GM18499 (cell line): ENCODE measurements around the gene C1QL1.

Experiments used
- ATAC-seq: cut with Tn5 transposase; IDR thresholded peaks from one replicate; pipeline ENCODE4 v1.9.1; 2021; ENCODE audit warnings: moderate number of reproducible peaks; ENCODE audit not compliant: insufficient read depth, unreplicated experiment

C1QL1 gene

DNA sequence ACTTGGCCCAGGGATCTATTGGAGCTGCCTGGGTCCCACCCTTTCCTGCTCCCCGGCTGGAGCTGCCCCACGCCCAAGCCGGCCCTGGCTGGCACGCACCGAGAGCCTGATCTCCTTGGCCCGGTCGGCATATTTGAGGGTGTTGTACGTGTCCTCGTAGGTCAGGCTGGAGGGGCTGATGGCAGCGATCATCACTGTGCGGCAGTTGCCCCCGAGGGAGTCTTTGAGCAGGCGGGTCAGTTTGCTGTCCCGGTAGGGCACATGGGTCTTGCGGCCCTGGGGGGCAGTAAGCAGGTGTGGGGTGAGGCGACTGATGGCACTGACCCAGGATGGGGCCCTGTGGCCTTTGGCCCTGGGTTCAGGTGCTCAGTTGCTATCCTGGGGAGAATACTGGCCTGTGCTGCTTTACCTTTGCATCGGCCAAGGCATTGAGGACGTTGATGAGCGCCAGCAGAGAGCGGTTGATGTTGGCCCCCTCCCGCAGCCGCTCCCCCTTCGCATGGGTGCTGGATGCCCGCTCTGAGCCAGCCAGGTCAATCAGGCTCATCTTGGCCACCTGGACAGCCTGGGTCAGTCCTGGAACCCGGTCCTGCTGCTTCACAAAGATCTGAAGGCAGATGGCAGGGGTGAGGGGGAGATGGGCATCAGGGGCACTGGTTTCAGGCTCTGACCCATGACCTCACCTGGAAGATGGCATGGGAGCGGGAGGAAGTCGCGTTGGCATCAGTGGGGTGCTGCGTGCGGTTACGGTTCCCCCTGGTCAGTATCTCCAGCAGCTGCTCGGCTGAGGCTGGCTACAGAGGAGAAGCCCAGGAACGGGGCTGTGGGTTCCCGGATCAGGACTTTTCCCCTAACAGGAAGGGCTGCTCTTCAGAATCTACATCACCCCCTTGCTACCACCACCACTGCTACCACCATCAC is 34.0 kb downstream of the C1QL1 start:
- ATAC-seq = no peak

DNA sequence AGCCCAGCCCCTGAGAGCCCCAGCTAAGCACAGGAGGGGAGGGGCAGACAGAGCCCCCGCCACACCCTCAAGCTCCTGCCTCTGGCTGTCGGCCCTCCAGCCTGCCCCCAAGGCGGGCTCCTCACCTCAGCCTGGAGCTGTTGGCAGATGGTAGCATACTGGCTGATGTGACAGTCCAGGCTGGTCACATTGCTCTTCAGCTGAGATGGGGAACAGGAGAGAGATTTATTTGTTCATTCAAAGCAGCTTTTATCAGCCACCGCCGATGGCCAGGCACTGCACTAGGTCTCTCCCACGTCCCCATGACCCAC is 35.4 kb downstream of the C1QL1 start:
- no peak for ATAC-seq

DNA sequence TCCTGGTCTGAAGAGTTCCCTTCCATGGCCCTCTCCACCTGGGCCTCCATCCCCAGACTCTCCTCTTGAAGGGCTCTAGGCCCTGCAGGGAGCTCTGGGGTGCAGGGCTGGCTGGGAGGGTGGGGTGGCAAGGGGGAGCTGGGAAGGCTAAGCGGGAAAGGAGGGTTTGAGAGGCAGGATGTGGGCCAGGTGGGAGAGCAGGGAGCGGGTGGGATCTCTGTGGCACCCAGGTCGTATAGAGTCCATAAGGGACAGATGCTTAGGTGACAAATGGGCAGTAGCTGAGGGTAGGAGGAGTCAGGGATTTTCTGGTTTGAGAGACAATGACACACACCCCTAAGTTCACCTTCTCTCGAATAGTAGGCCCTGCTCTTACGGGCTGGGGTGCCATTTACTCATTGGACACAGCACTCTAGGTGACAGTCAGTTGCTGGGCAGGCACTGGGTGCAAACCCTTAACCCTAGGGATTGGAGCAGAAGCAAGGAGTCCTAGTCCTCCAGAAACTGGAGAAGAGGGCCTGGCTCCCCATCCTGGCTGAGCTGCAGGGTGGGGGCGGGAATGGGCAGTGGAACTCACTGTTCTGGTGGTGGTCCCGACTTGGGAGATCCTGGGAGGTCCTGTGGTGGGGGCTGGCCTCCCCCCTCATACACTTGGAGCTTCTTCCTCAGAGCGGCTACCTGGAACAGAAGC is 35.9 kb downstream of the C1QL1 start:
- ATAC-seq = no peak

DNA sequence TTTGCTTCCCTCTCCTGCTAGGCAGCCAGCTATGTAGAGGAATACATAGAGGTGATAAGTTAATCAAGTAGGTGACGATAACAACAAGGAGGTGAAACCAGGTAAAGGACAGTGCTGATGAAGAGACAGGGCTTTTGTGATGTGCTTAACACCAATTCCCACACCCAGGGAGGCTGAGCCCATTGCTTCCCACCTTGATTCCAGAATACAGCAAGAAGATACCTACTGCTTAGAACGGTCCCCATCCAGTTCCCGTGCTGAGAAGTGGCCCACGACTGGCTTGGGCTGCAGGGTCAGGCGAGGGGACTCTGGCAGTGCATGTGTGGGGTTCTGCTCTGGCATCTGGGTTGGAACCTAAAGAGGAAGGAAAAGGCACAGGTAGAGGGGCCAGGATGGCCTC is 36.7 kb downstream of the C1QL1 start:
- ATAC-seq = no peak

DNA sequence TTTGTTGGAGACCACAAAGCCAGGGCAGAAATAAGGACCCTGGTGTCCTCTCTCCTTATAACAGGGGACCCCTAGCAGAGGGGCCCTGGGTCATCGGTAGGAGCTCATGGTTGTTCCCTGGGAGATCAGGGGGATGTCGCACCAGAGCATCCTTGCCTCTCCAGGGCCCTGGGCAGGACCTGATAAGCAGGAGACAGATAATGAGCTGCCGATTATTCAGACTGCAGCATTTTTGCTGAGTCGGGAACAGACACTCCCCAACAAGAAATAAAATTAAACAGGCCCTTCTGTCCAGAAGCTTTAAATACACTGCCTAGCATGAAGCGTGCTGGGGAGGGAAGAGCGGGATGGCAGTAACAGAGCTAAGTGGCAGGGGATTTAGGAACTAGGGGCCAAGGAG is 37.4 kb downstream of the C1QL1 start:
- no peak for ATAC-seq

DNA sequence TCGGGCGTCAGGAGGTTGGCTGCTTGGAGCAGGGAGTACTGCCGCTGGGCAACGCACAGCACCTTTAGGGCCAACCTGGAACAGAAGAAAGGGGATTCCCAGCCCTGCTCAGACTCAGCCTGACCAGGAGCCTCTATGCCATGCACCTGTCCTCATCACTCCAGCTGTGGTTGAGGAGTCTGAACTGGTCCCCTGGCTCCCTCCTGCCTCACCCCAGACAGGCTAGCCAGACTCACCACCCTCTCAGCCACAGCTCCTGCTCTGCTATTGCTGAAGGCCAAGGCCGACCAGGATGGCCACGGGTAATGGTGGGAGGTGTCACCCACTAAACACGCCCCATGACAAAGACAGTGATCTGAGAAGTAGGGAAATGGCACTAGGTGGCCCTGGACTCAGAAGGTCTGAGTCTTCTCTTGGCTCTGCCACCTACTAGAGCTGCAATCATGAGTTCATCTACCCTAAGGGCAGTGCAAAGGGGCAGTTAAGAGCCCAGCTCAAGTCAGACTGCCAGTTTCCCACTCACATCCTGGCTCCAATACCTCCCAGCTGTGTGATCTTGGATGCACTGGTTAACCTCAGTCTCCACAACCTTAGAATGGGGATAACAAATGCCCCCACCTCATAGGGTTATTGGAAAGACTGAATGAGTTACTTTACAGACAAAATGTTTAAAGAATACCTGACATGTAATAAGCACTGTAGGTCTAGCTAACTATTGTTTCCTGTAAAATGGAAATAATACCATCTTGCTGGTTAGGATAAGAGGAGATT is 39.0 kb downstream of the C1QL1 start:
- no peak for ATAC-seq

DNA sequence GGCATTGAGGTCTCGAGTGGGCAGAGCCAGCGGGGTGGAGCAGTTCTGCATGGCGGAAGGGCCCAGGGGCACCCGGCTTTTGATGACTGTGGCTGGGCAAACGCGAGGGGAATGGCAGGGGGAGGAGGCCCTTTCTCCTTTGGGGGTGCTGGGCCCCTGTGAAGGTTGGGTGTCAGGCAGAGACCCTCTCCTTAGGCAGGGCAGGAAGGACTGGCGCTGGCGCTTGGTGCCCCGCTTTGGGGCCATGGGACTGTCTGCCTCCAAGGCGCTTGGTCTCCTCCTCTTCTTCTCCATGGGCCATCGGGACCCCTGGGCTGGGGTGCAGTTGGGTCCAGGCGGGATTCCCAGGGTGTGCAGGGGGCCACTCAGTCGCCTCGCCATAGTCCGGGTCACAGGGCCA is 40.0 kb downstream of the C1QL1 start:
- ATAC-seq = no peak

DNA sequence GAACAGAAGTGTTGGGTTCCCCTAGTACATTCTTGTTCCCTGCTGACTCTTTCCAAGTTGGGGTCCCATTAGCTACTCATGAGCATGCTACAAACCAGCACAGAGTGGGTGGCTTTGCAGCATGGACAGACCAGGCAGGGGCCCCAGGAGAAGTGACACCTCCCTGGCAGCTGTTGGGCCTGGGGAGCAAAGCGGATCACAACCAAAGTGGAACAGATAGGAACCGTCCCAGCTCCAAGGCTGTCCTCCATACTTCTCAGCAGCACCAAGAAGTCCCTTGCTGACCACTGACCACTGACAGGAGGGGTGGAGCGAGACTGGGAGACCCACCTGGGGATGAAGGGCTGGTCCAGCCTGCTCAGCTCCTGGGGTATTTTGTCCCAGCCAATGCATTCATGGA is 40.4 kb downstream of the C1QL1 start:
- no peak for ATAC-seq

DNA sequence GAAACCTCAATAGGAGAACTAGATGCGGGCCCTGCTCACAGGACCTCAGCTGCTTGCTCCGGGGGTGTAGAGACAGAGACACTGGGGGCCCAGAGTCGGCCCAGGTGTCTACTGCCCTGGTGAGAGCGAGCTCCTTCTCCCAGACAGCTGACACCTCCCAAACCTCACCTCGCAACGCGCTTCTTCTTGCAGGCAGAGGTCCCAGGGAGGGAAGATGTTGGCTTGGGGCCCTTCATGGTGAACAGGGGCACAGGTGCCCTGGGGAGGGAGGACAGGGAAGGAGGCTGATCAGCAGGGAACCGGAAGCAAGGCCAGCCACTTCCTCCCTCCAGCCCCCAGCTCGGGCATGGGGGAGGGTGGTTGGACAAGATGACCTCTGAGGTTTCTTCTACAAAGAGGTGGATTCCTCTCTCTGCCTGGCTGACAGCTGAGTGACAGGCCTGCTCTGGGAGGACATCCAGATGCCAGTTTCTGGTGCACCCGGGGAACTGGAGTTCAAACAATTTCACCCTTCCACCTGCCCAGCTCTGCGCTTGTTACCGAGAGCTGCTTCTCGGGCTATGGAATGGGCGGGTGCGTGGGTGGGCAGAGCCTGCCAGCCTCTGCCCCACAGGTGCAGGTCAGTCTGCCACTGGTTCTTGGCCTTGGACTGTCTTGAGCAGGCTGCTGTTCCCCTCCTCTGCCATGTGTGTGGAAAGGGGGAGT is 41.1 kb downstream of the C1QL1 start:
- no peak for ATAC-seq

DNA sequence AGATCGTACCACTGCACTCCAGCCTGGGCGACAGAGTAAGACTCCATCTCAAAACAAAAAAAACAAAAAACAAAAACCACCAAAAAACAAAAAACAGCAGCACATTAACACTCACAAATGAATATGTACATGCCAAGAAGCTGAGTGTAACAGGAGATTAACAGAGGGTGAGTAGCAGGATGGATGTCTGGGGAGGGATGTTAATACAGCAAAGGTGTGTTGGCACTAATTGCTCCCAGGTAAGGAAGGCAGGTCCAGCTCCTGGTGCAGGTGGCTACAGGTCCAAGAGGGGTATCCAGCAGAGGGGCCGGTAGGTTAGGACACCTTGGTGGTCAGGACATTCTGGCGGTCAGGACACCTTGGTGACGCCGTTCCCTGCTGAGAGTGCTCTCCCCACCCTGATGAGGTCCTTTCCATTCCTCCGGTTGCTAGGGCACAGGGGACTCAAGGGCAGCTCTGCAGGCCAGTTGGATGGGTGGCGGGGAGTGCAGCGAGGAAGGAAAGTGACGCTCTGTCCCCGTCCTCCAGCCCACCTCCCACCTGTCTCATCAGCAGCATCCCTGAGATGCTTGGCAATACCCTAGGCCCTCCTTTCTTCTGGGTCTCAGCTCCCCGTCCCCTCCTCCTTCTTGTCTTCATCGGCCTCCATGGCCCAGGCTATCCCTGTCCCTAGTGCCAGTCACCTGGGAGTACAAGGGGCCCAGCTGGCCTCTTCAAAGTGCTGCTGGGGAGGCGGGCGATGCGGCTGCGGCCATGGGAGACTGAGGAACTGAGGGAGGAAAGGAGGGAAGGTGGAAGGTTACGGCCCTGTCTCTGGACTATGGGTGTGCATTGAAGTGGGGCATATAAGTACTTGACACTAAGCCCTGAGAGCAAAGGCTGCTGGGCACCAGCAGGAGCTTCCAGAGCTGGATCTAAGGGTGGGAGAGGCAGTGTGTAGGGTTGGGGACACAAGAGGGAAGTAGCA is 42.1 kb downstream of the C1QL1 start:
- no peak for ATAC-seq

DNA sequence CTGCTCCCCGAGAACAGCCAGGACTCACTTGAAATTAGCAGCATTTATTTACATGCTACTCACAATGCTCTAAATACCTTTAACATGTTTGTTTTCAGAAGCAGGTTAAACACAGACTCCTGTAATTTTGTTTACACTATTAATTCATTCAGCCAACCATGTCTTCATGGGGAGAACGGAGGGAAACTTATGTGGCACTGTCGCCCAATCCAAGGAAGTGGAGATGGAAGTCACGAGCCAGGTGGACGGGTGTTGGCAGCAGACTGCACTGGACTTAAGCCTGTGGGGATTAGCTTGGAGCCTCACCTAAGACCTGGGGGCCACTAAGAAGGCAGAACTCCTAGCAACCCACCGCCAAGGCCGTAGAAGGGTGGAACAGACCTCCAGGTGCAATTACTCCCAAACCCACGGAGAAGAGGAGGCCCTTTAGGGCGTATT is 44.0 kb downstream of the C1QL1 start:
- no peak for ATAC-seq

DNA sequence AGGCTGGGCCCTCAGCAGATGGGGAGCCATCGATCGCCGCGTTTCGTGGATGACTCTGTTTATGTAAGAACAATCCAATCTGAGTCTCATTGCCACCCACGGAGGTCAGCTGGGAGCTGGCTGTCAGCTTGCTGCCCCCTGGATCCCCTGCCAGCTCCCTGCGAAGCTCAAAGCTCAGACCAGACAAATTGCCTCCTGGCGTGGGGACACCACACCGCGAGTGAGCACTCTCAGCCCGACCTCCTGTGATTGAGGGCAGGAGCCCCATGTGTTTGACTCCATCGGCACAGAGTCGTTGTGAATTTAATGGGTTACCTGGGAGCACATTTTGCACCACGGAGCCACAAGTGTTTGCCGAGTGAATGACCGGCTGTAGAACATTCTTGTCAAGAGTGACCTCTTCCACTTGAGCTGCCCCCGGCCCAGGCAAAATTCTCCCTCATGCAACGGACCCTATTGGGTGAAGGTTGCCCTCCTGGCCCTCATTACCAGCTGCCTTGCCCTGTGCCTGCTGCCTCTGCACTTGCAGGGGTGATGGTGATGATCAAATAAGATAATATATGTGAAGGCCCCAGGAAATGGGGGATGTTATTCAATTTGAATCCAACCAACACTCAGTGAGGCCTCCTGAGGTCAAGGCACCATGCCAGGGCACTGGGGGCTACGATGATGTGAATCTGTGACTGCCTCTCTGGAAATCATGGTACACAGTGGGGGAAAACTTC is 45.2 kb downstream of the C1QL1 start:
- ATAC-seq = no peak

DNA sequence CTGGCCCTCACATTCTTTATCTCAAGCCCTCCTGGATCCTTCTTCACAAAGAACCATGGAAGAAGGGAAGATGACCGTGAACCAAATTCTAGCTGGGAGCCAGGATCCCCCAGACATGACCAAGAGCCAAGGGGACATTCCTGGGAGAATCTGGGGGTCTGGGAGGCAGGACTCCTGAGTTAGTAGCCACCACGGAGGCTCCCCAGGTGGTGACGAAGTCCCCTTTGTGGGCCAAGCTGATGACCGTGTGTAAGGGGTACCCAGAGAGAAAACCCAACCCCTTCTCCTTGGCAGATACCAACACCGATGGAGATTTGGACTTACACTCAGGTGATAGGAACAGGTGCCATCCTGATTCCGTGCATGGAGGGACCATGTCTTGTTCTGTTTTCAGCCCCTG is 46.0 kb downstream of the C1QL1 start:
- no peak for ATAC-seq

DNA sequence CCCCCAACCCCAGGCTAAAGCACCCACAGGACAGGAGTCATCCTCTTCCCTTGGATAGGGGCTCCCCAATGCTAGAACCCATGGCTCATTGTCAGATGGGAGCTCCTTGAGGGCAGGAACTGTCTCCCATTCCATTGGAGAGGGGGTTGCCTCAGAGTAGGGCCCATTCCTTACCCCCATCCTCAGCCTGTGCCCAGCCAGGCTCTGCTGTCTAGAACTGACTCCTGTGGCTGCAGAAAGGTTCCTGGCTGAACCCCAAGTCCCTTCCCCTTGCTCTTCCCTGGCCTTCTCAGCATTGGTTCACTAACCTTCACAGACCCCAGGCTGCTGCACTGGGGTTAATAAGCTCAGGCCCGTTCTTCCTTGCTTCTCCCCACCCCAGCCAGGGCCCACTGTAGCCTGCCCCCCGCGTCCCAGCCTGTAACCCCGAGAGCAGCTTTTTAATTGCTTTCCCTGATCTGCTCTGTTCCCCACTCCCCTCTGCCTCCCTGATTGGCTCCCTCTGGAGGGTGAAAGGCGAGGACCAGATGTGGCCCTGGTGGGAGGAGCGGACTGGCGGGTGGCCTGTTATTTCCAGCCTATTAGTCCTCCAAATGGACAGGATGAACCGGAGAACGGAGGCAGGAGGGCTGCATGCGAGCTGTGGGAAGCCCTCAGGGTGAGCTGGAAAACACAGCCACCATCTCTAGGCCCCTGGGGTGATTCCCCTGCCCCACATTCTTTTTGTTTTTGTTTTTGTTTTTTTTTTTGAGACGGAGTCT is 46.8 kb downstream of the C1QL1 start:
- ATAC-seq = no peak

DNA sequence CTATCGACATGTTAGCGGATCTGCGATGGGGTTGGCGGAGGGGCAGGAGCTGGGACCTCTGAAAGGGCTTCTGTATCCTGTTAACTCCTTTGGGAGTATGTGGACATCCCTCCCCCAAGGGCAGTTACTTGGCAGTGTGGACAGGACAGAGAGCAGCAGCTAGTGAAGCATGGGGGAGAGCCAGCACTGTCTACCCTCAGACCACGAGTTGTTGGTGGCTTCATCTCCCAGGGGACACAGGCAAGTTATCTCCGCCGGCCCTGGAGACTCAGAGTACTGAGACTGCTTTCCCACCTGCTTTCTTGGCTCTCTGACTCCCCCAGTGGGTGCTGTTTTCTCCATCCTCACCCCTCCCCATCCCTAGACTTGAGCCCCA is 47.5 kb downstream of the C1QL1 start:
- no peak for ATAC-seq

DNA sequence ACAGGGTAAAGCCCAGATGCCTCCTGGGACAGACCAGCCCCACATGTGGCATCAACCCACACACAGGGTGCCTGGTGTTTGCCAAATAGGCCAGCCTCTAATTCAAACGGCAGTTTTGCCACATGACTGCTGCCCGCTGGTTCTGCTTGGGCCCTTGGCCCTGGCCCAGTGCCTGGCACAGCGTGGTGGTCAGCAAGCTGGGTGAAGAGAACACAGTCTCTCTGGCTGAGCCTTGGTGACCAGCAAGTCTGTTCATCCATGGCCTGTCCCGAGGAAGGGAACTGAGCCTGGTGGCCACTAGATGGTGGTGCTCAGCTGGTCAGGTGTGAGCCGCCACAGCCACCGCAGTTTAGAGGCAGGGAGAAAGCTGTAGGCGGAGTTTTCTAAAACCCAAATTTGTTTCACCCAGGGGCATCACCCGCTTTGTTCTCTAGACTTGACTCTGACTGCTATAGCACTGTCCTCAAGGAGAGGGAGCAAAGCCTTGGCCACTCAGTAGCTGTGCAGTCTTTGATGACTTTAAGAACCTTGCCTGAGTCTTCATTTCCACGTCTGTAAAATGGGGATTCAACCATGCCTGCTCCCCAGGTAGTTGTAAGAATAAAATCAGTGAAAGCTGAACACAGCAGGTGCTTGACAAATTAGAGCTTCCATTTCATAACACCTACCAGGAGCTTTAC is 48.1 kb downstream of the C1QL1 start:
- ATAC-seq = no peak

DNA sequence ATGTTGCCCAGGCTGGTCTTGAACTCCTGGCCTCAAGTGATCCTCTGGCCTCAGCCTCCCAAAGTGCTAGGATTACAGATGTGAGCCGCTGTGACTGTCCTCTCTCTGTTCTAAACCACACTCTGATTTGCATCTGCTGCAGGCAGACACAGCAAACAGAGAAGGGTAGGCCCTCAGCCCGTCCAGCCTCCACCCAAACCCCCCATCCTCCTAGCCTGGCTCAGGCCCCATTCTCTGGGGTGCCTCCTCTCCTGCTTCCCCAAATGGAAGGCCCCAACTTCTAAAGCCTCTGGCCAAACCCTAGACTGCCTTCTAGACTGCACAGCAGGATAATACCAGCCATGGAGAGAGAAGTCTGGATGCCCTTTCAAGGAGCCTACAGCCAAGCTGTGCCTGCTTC is 48.7 kb downstream of the C1QL1 start:
- ATAC-seq = no peak

DNA sequence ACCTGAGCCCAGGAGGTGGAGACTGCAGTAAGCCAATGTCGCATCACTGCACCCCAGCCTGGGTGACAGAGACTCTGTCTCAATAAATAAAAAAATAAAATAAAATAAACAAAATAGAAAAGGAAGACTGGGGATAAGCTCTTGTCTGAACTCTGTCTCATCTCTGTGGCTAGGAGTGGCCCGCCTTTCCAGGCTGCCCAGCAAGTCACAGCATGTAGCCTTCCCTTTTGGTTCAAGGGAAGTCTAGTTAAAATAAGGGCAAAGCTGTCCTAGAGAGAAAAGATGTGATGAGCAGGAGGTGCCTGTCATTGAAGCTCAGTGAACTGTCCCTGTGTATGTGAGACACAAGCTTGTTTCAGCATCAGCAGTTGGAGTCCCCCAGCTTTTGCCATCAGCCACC is 50.1 kb downstream of the C1QL1 start:
- no peak for ATAC-seq
